AG20443 (cell line): ENCODE results near the gene SH3TC1.

ENCODE experiments used
- DNase-seq: peaks from one replicate; pipeline ENCODE4 v3.0.0; 2012; ENCODE audit warnings: low spot score, mixed read lengths

SH3TC1 gene

GRCh38 chr4:8263397-8263796 is 64.3 kb downstream of the SH3TC1 start:
- DNase-seq: no peak

GRCh38 chr4:8264106-8264505 is 65.0 kb downstream of the SH3TC1 start:
- DNase-seq: no peak

- no peak for DNase-seq
Measured at GRCh38 chr4:8265171-8265929, 66.3 kb downstream of the SH3TC1 start.

DNA sequence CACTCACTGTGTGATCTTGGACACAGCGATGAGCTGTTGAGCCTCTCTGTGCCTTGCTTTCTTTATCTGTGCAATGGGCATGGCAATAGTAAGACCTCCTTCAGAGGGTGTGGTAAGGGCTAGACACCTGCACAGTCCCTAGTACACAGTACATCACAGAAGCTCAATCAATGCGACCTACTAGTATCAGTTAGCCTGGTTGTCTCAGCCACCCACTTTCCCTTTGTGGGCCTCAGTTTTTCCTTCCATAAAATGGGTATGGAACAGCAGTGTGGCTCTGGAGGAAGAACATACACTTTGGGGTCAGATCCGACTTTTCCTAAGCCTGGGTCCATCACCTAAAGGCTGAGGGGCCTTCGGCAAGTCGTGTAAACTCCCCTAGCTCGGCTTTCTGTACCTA is 67.0 kb downstream of the SH3TC1 start:
- DNase-seq: no peak

DNA sequence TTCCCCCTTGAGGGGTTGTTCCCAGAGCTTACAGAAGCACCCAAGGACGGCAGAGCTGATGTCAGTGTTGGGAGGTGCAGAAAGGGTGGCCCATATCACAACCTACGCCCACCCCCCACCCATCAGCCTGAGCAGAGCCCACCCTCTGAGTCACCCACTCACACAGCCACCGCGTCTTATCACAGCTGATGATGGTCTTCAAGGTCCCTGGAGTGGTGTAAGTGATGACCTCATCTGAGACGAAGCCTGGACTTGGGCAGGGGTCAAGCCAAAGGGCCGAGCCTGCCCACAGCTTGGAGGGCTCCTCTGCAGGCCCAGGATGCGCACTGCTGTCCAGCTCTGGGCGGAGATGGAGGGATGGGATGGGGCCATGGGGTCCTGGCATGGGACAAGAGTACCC is 67.4 kb downstream of the SH3TC1 start:
- no peak for DNase-seq

DNA sequence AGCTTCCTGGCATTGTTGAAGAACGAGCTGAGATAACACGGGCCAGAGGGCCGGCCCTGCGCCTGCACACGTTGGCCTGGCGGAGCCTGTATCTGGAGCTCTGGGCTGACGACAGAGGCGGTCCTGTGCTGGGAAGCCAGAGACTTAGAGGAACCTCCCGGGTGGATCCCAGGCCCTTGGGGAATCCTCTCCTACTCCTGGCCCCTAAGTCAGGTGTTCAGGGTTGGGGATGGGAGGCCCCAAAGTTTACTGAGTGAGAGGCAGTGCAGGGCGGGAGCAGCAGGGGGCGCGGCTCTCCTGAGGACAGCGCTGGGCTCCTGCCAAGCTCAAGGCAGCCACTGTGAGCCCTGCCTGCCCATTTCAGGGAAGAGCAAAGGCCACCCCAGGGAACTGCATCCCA is 68.0 kb downstream of the SH3TC1 start:
- peak; percentile 78 for DNase-seq

DNA sequence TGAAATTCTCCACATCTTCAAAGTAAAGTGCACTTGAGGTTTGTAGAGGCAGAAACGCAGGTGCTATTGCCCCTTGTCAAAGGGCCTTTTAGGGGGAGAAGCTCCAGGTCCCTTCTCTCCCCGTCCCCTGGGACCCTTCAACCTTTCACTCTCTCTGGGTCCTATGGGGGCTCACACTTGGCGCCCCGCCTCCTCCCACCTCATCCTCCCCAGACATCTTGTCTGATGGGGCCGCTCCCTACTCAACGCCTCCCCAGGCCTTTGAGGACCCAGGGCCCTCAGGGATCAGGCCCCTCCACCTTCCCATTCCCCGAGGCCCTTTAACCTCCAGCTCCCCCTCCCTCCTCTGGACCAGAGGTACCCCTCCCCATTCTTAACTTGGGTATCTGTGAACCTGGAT is 69.1 kb downstream of the SH3TC1 start:
- DNase-seq: no peak

- DNase-seq: no peak
Measured at GRCh38 chr4:8268901-8269534, 69.9 kb downstream of the SH3TC1 start.

DNA sequence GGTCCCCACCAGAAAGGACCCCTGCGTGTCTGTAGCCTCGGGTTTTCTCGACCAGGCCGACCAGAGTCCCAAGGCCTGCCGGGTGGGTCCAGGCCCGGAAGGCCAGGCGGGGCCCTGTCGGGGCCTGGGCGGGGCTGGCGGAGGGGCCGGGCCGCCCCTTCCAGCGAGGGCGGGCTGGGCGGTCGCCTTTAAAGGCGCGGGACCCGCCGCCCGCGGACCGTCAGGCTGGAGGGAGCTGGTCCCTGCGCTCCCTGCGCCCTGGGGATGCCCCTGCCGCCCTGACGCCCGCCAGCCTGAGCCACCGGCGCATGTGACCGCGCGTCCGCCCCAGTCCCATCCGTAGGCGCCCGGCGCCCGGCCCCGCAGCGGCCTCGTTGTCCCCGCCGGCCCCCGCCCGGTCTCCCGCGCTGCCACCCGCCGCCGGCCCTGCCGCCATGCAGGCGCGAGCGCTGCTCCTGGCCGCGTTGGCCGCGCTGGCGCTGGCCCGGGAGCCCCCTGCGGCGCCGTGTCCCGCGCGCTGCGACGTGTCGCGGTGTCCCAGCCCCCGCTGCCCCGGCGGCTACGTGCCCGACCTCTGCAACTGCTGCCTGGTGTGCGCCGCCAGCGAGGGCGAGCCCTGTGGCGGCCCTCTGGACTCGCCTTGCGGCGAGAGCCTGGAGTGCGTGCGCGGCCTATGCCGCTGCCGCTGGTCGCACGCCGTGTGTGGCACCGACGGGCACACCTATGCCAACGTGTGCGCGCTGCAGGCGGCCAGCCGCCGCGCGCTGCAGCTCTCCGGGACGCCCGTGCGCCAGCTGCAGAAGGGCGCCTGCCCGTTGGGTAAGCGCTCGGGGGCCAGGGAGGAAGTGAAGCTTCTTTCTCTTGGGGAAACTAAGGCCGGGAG is 70.7 kb downstream of the SH3TC1 start, which contains the start of gene HTRA3:
Gene HTRA3, plus strand, starts transcription at position 220 of the 883 bp plus-strand sequence. Its CDS starts 215 bp downstream, at position 435.
- peak; percentile 86 for DNase-seq

DNA sequence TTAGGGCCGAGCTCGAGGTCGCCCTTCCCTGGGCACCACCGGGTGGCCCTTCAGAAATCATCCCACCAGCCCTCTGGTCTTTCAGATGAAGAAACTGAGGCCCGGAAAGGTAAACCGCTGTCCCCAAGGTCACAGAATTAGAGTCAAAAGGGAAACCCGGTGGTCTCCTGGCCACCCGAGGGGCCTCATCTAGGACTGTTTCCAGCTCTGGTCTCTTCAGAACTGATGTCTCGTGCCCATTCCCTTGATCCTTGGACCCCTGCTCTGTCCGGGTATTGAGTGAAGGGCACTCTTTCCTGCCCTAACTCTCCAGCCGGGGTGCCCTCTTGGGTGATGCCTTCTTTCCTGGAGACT is 71.3 kb downstream of the SH3TC1 start:
- no peak for DNase-seq

GRCh38 chr4:8270912-8271815 is 72.1 kb downstream of the SH3TC1 start:
- DNase-seq: no peak

DNA sequence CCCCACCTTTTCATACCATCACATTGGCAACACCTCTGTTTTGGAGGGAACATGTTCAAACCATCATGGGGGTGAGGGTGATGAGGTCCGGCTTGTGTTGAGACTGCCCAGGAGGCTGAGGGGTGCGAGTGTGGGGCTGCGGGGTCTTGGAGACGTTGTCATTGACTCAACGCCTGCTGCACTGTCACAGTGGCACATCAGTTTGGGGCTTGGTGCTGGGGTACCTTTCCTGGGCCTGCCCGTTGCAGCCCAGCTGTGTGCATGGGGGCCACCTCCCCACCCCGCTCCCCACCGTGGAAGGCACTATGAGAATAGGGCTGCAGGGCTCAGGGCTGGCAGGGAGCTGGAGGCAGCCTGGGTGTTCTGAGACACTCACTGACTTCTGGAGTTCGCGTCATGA is 72.7 kb downstream of the SH3TC1 start:
- DNase-seq: no peak

- no peak for DNase-seq
Measured at GRCh38 chr4:8272472-8273428, 73.7 kb downstream of the SH3TC1 start.

DNA sequence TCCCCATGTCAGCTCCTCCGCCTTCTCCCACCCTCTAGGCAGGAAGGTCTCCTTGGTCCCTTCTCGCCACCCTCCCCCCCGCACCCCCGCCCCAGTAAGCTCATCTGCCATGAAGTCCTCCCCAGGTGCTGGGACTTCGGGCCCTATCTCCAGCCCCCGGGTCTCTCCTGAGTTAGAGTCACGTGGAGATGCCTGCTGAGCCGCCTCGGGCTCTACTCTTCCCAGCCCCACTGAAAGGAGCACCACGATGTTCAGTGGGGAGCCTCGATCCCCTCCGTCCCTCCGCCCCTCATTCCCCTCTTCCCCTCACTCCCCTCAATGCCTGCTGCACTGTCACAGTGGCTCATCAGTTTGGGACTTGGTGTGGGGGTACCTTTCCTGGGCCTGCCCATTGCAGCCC is 74.4 kb downstream of the SH3TC1 start:
- no peak for DNase-seq

DNA sequence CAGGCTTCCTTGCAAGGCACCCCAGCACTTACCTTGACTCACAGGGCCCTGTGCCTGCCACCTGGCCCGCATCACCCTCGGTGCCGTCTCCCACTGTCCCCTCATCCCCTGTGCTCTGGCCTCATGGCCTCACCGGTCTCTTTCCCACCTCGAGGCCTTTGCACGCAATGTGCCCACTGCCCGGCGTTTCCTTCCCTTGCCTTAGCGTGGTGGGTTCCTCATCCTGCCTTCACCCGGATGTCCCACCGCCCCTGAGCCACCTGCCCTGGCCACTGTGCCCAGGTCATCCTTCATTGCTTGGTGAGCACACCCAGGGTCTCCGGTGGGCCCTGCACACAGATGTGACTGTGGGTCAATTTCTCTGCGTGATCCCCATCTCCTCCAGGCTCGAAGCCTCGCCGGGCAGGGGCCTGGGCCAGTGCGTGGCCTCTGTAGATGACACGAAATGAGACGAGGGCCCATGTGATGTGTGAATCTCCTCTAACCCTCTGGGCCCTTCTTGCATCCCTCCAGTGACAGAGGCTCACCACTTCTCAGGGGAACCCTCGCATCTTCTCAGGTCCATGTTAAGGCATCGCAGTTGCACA is 75.1 kb downstream of the SH3TC1 start:
- no peak for DNase-seq

DNA sequence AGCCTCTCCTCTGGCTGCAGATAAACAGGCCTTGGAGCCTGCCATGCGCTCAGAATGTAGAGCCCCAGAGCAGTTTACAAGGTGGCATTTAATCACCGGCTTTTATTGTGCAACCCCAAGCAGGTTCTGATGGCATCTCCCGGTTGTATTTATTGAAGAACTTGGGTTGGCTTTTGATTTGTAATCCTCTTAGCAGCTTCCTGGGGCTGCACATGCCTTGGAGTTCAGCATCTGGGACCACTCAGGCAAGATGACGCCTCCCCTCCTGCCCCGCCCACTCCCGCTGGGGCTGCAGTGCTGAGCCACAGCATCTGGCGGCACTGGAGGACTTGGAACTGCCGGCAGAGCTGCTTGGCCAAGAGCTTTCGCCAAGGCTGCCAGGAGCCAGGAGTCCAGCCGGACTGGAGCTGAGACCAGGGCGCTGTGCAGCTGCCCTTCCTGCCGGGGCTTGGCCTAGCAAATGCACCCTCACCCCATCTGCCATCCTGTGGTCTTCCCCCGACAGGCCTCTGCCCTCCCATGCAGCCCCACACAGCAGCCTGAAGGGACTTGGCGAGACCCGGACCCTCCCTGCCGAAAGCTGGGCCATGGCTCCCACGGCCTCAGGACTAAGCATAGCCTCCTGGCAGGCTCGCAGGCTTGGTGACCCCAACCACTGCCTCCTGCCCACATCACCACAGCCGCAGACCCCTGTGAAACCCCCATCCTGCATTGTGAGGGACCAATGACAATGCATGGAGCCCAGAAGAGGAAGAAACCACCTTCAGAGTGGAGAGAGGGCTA is 75.9 kb downstream of the SH3TC1 start:
- peak; percentile 95 for DNase-seq

DNA sequence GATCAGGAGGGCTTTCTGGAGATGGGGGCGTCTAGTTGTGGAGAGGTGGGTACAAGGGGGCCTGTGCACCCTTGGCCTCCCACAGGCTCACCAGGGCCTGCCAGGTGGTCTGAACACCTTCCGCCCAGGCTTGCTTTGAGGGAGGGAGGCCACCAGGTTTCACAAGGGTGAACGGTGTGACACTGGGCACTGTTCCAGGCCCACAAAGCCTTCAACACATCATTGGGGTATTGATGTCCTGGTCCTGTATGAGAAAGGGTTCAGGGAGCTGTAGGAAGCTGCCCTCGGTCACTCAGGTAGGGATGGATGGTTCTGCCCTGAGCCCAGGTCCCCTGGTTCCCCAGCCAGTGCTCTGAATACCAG is 76.4 kb downstream of the SH3TC1 start:
- DNase-seq: no peak

GRCh38 chr4:8276358-8277240 is 77.5 kb downstream of the SH3TC1 start:
- DNase-seq: peak; percentile 64
